Measurements from ENCODE around the gene SMTN.
A peak's percentile ranks its signal among the peaks of the same experiment; 100 is the strongest.

Gene SMTN

GRCh38 chr22:31098632-31099110, 17.6 kb downstream of the SMTN start:
- Histone ChIP-seq H3K4me3 (no peak overlapping the region), H3K27me3 (ENCODE audit: low read depth) (no peaks in the 10 kb centered on the region), H3K36me3 (replicated peaks) (no peaks in the 10 kb centered on the region), H3K9me3 (no peaks in the 10 kb centered on the region), H3K4me1 (no peaks in the 10 kb centered on the region)
- DNase-seq (ENCODE audit: low spot score in 2 of 2), result no peak
- in situ Hi-C loops (cut with MboI; ENCODE audit: low sequenced_read_pairs), result no loop called here

- H3K9me3 ChIP-seq, result no peaks in the 10 kb centered on the region
- DNase-seq (ENCODE audit: low spot score in 2 of 2), result no peak
- in situ Hi-C loops (cut with MboI; ENCODE audit: low sequenced_read_pairs), result no loop called here
- no peaks in the 10 kb centered on the region for H3K27me3 ChIP-seq (ENCODE audit: low read depth)
- no peaks in the 10 kb centered on the region for H3K36me3 ChIP-seq (replicated peaks)
- H3K4me3 ChIP-seq, result no peak overlapping the region
- H3K4me1 ChIP-seq, result no peaks in the 10 kb centered on the region
Observed at GRCh38 chr22:31099386-31099785, 18.3 kb downstream of the SMTN start.

GRCh38 chr22:31099841-31100761, 19.0 kb downstream of the SMTN start:
- DNase-seq (ENCODE audit: low spot score in 2 of 2), result no peak
- Histone ChIP-seq H3K4me3 (no peak overlapping the region), H3K4me1 (no peaks in the 10 kb centered on the region), H3K9me3 (no peaks in the 10 kb centered on the region), H3K36me3 (replicated peaks) (no peaks in the 10 kb centered on the region), H3K27me3 (ENCODE audit: low read depth) (no peaks in the 10 kb centered on the region)
- in situ Hi-C loops (cut with MboI; ENCODE audit: low sequenced_read_pairs), result no loop called here

GRCh38 chr22:31100762-31101525, 19.8 kb downstream of the SMTN start:
- no peaks in the 10 kb centered on the region for H3K9me3 ChIP-seq
- in situ Hi-C loops (cut with MboI; ENCODE audit: low sequenced_read_pairs), result no loop called here
- H3K27me3 ChIP-seq (ENCODE audit: low read depth), result no peaks in the 10 kb centered on the region
- DNase-seq (ENCODE audit: low spot score in 2 of 2), result no peak
- no peak overlapping the region for H3K4me3 ChIP-seq
- H3K36me3 ChIP-seq (replicated peaks), result no peaks in the 10 kb centered on the region
- H3K4me1 ChIP-seq, result no peaks in the 10 kb centered on the region

- Histone ChIP-seq H3K27me3 (ENCODE audit: low read depth) (no peaks in the 10 kb centered on the region), H3K4me1 (peaks cover 7% of the 10 kb centered on the region; the same call in 1 of the 2 replicates), H3K9me3 (no peaks in the 10 kb centered on the region), H3K4me3 (no peak overlapping the region), H3K36me3 (replicated peaks) (no peaks in the 10 kb centered on the region)
- no peak for DNase-seq (ENCODE audit: low spot score in 2 of 2)
- in situ Hi-C loops (cut with MboI; ENCODE audit: low sequenced_read_pairs), result no loop called here
Observed at GRCh38 chr22:31102441-31103081, 21.4 kb downstream of the SMTN start.

GRCh38 chr22:31103111-31103510, 22.0 kb downstream of the SMTN start:
- no peak for DNase-seq (ENCODE audit: low spot score in 2 of 2)
- no peak overlapping the region for H3K4me3 ChIP-seq
- in situ Hi-C loops (cut with MboI; ENCODE audit: low sequenced_read_pairs), result no loop called here
- no peaks in the 10 kb centered on the region for H3K36me3 ChIP-seq (replicated peaks)
- no peaks in the 10 kb centered on the region for H3K9me3 ChIP-seq
- peaks cover 10% of the 10 kb centered on the region for H3K4me1 ChIP-seq
- no peaks in the 10 kb centered on the region for H3K27me3 ChIP-seq (ENCODE audit: low read depth)

- H3K4me1 ChIP-seq, result peaks cover 10% of the 10 kb centered on the region
- no peaks in the 10 kb centered on the region for H3K36me3 ChIP-seq (replicated peaks)
- H3K4me3 ChIP-seq, result no peak overlapping the region
- H3K27me3 ChIP-seq (ENCODE audit: low read depth), result no peaks in the 10 kb centered on the region
- no peaks in the 10 kb centered on the region for H3K9me3 ChIP-seq
- in situ Hi-C loops (cut with MboI; ENCODE audit: low sequenced_read_pairs), result no loop called here
- no peak for DNase-seq (ENCODE audit: low spot score in 2 of 2)
Observed at GRCh38 chr22:31103899-31104694, 23.0 kb downstream of the SMTN start.

- in situ Hi-C loops (cut with MboI; ENCODE audit: low sequenced_read_pairs), result no loop called here
- no peak for DNase-seq (ENCODE audit: low spot score in 2 of 2)
- no peak overlapping the region for H3K4me3 ChIP-seq
- no peaks in the 10 kb centered on the region for H3K36me3 ChIP-seq (replicated peaks)
- no peaks in the 10 kb centered on the region for H3K9me3 ChIP-seq
- no peaks in the 10 kb centered on the region for H3K27me3 ChIP-seq (ENCODE audit: low read depth)
- peaks cover 10% of the 10 kb centered on the region for H3K4me1 ChIP-seq
Observed at GRCh38 chr22:31104869-31105268, 23.8 kb downstream of the SMTN start.

- Histone ChIP-seq H3K27me3 (ENCODE audit: low read depth) (no peaks in the 10 kb centered on the region), H3K9me3 (no peaks in the 10 kb centered on the region), H3K36me3 (replicated peaks) (no peaks in the 10 kb centered on the region), H3K4me1 (peaks cover 10% of the 10 kb centered on the region), H3K4me3 (no peak overlapping the region)
- in situ Hi-C loops (cut with MboI; ENCODE audit: low sequenced_read_pairs), result no loop called here
- no peak for DNase-seq (ENCODE audit: low spot score in 2 of 2)
Observed at GRCh38 chr22:31105282-31105929, 24.3 kb downstream of the SMTN start.

GRCh38 chr22:31106001-31106571, 25.0 kb downstream of the SMTN start:
- no peaks in the 10 kb centered on the region for H3K9me3 ChIP-seq
- DNase-seq (ENCODE audit: low spot score in 2 of 2), result no peak
- H3K36me3 ChIP-seq (replicated peaks), result no peaks in the 10 kb centered on the region
- no peak overlapping the region for H3K4me3 ChIP-seq
- H3K4me1 ChIP-seq, result peaks cover 10% of the 10 kb centered on the region
- in situ Hi-C loops (cut with MboI; ENCODE audit: low sequenced_read_pairs), result no loop called here
- H3K27me3 ChIP-seq (ENCODE audit: low read depth), result no peaks in the 10 kb centered on the region

GRCh38 chr22:31106731-31107177, 25.6 kb downstream of the SMTN start:
- Histone ChIP-seq H3K4me3 (peak overlapping the region; percentile 78), H3K36me3 (replicated peaks) (no peaks in the 10 kb centered on the region), H3K4me1 (peaks cover 10% of the 10 kb centered on the region), H3K27me3 (ENCODE audit: low read depth) (no peaks in the 10 kb centered on the region), H3K9me3 (no peaks in the 10 kb centered on the region)
- in situ Hi-C loops (cut with MboI; ENCODE audit: low sequenced_read_pairs), result no loop called here
- no peak for DNase-seq (ENCODE audit: low spot score in 2 of 2)

GRCh38 chr22:31107178-31107893, 26.2 kb downstream of the SMTN start, which contains the start of gene SELENOM:
SELENOM (minus strand) TSS chr22:31107568; CDS start chr22:31107505, 63 bp downstream.
- DNase-seq (ENCODE audit: low spot score in 2 of 2), result peak; percentile 96 to 98
- H3K27me3 ChIP-seq (ENCODE audit: low read depth), result no peaks in the 10 kb centered on the region
- in situ Hi-C loops (cut with MboI; ENCODE audit: low sequenced_read_pairs), result no loop called here
- peak within 1 kb of the TSS; percentile 78 for H3K4me3 ChIP-seq
- no peaks in the 10 kb centered on the region for H3K36me3 ChIP-seq (replicated peaks)
- peaks cover 10% of the 10 kb centered on the region for H3K4me1 ChIP-seq
- no peaks in the 10 kb centered on the region for H3K9me3 ChIP-seq
